IPS-15b (cell line): ENCODE results near the gene ANKMY2.
"Not testable (repeated sequence)": the region's sequence is repeated elsewhere in the genome, so short reads cannot be mapped to it uniquely, and the experiment has no call there.

ENCODE experiments used
- H3K27me3 ChIP-seq: one replicate; pipeline ENCODE4 v1.6.1; 2013; ENCODE audit warnings: low read length; ENCODE audit not compliant: control insufficient read depth, insufficient read depth
- H3K36me3 ChIP-seq: one replicate; pipeline ENCODE4 v1.6.1; 2013; ENCODE audit warnings: low read length; ENCODE audit not compliant: control insufficient read depth, insufficient read depth
- H3K4me1 ChIP-seq: one replicate; pipeline ENCODE4 v1.6.1; 2013; ENCODE audit warnings: mild to moderate bottlenecking, low read length; ENCODE audit not compliant: control insufficient read depth, insufficient read depth
- H3K4me3 ChIP-seq: one replicate; pipeline ENCODE4 v1.5.1; 2013; ENCODE audit warnings: low read depth, low read length
- H3K9ac ChIP-seq: one replicate; pipeline ENCODE4 v1.6.1; 2013; ENCODE audit warnings: low read depth, mild to moderate bottlenecking, low read length
- H3K9me3 ChIP-seq: one replicate; pipeline ENCODE4 v1.6.1; 2013; ENCODE audit warnings: mild to moderate bottlenecking, low read length; ENCODE audit not compliant: control insufficient read depth, insufficient read depth

The ANKMY2 gene

DNA sequence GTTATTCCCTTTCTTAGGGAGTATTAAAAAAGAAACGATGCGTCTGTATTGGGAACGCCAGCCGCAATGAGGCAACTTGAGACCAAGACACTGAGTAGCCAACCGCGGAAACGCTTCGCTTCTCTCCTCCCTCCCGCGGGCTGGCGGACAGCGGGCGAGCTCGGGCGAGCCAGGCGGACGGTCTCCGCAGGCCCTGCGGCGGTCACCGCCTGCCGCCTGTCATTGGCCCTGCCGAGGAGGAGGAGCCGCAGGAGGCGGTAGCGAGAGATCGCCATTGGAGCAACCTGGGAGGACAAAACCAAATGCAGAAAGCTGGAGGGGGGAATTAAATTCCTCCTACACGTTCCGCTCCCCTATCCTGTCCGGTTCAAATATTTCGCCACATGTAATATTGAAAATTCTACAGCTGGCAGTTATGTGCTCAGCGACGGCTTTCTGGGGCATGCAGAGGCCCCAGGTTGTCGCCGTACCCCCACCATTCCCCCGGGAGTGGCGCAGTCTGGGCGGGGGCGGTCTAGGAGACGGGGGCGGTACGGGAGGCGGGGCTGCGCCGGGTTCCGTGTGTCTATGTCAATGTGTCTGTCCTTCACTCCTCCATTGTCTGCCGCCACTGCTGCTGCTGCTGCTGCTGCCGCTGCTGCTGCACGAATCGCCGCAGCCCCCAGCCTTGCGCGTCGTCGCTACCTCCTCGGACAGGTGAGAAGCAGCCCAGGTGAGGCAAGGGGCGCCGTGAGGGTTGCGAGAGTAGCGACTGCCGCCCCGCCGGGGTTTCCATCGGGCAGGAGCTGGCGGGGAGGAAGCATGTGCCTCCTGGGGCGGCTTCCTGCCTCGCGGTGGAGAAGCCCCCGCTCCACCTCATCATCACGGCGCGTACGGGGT lies at the start of gene ANKMY2, which contains the start of gene BZW2:
Gene ANKMY2 (minus strand): TSS at position 162 of the 879 bp plus-strand sequence. CDS start 181 bp downstream, outside the sequence.
Gene BZW2 (plus strand): TSS at position 589 of the 879 bp plus-strand sequence. CDS start 19,263 bp downstream, outside the sequence.
- H3K36me3 ChIP-seq: no peaks in the 10 kb centered on the region
- peaks cover 7% of the 10 kb centered on the region for H3K27me3 ChIP-seq
- H3K9me3 ChIP-seq: no peaks in the 10 kb centered on the region
- H3K9ac ChIP-seq: peak within 1 kb of the TSS; percentile 97
- peaks cover 19% of the 10 kb centered on the region for H3K4me1 ChIP-seq
- H3K4me3 ChIP-seq: peak within 1 kb of the TSS; percentile 89

GRCh38 chr7:16694806-16695205 lies 49.3 kb upstream of the ANKMY2 start:
- Histone ChIP-seq H3K4me3 (no peak overlapping the region), H3K4me1 (no peaks in the 10 kb centered on the region), H3K9me3 (no peaks in the 10 kb centered on the region), H3K27me3 (no peaks in the 10 kb centered on the region), H3K9ac (no peak overlapping the region), H3K36me3 (peaks cover 14% of the 10 kb centered on the region)

DNA sequence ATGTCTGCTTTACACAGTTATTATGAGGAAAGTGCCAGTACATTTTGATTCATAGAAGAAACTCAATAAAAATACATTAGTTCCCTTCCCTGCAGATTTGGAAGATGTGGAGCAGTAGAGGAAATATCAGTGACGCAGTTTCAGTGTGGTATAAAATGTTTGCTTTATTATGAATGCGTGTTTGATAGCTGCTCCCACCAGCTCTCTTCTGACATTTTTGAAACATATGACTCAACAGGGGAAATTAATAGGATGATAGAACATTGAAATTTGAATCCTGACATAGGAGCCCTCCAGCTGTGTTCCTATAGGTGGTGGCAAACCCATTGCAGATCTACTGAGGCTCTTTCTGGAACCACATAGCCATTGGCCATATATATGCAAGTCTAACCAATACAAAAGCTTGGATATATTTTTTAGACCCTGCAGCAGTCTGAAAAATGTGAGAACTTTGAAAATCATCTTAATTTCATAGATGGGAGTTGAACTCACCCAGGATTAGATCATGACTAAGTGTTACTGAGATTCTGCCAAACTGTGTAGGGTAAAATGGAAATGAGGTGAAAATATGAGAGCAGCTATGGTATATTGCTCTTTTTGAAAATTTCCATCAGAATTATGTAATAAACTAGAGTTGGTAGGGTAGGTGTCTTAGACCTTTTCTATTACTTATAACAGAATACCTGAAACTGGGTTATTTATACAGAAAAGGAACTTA lies 48.2 kb upstream of the ANKMY2 start:
- Histone ChIP-seq H3K27me3 (no peaks in the 10 kb centered on the region), H3K36me3 (peaks cover 14% of the 10 kb centered on the region), H3K4me3 (no peak overlapping the region), H3K9me3 (no peaks in the 10 kb centered on the region), H3K4me1 (no peaks in the 10 kb centered on the region), H3K9ac (no peak overlapping the region)

GRCh38 chr7:16691241-16691640 lies 45.7 kb upstream of the ANKMY2 start:
- no peaks in the 10 kb centered on the region for H3K27me3 ChIP-seq
- H3K9me3 ChIP-seq: no peaks in the 10 kb centered on the region
- H3K9ac ChIP-seq: no peak overlapping the region
- H3K36me3 ChIP-seq: no peaks in the 10 kb centered on the region
- no peak overlapping the region for H3K4me3 ChIP-seq
- no peaks in the 10 kb centered on the region for H3K4me1 ChIP-seq

GRCh38 chr7:16688249-16688648 lies 42.7 kb upstream of the ANKMY2 start:
- Histone ChIP-seq H3K4me1 (no peaks in the 10 kb centered on the region), H3K9ac (no peak overlapping the region), H3K36me3 (no peaks in the 10 kb centered on the region), H3K9me3 (no peaks in the 10 kb centered on the region), H3K27me3 (no peaks in the 10 kb centered on the region), H3K4me3 (no peak overlapping the region)

GRCh38 chr7:16685535-16685934 lies 40.0 kb upstream of the ANKMY2 start:
- H3K36me3 ChIP-seq: peaks cover 2% of the 10 kb centered on the region
- H3K4me1 ChIP-seq: no peaks in the 10 kb centered on the region
- H3K9ac ChIP-seq: no peak overlapping the region
- no peaks in the 10 kb centered on the region for H3K27me3 ChIP-seq
- no peaks in the 10 kb centered on the region for H3K9me3 ChIP-seq
- H3K4me3 ChIP-seq: no peak overlapping the region

DNA sequence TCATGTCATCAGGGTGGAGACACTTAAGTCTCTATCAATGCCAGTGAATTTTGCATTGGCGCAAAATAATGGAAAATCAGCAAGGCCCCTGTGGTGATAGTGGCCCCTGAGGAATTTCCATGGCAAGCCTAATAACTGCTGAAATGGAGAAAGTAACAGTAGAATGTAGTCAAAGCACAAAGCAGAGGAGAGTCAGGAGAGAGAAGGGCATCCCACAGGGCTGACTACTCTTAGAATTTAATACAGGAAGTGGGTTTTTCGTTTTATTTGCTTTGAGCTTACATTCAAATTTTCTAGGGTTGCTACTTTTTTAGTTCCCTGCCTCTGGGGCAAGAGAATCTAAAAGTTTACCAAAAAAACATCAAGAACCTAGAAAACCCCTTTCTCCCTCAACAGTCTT lies 39.4 kb upstream of the ANKMY2 start:
- Histone ChIP-seq H3K27me3 (no peaks in the 10 kb centered on the region), H3K9ac (no peak overlapping the region), H3K4me3 (no peak overlapping the region), H3K36me3 (peaks cover 2% of the 10 kb centered on the region), H3K9me3 (no peaks in the 10 kb centered on the region), H3K4me1 (no peaks in the 10 kb centered on the region)

DNA sequence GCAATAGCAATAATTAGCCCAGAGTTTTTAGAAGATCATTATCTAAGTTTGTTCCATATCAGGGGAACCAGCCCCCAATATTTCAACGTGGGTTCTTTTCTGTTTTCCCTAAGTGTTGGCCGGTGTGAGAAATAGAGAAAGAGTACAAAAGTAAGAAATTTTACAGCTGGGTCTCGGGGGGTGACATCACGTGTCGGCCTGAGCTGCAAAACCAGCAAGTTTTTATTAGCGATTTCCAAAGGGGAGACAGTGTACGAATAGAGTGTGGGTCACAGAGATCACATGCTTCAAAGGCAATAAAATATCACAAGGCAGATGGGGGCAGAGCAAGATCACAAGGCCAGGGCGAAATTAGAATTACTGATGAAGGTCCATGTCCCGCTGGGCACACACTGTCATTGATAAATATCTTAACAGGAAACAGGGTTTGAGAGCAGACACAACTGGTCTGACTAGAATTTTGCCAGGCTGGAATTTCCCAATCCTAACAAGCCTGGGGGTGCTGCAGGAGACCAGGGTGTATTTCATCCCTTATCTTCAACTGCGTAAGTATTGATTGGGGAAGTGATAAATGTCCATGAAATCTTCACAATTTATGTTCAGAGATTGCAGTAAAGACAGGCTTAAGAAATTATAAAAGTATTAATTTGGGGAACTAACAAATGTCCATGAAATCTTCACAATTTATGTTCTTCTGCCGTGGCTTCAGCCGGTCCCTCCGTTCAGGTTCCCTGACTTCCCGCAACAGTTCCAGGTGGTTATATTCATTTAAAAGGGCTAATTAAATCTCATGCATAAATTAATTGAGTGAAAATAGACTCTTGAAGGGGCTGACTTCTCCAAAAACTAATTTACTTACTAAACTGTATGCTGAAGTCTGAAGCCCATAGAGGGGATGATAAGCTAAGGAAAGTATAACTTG lies 33.4 kb upstream of the ANKMY2 start:
- H3K36me3 ChIP-seq, H3K9ac ChIP-seq, H3K4me1 ChIP-seq, H3K9me3 ChIP-seq, H3K27me3 ChIP-seq, H3K4me3 ChIP-seq: not testable (repeated sequence)

GRCh38 chr7:16677978-16678494 lies 32.5 kb upstream of the ANKMY2 start:
- H3K4me3 ChIP-seq: no peak overlapping the region
- no peaks in the 10 kb centered on the region for H3K9me3 ChIP-seq
- H3K36me3 ChIP-seq: peaks cover 2% of the 10 kb centered on the region
- no peak overlapping the region for H3K9ac ChIP-seq
- no peaks in the 10 kb centered on the region for H3K4me1 ChIP-seq
- H3K27me3 ChIP-seq: no peaks in the 10 kb centered on the region

DNA sequence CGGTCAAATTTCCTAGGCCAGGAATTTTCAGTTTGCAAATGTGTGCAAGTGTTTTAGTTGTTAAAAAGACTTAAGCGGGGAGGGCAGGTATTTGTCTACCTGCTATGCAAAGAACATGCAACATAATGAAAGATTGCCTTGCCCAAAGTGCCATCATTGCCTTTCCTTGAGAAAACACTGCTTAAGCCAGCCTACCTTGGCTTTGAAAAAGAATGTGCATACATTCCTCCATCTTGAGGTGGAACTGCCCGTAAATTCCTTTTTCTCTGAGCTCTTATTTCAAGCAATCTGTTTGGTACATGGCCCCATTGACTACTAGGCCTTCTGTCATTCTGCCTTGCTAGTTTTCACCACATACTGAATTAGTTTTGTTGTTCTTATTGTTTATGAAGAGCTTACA lies 29.7 kb upstream of the ANKMY2 start:
- H3K36me3 ChIP-seq: no peaks in the 10 kb centered on the region
- no peak overlapping the region for H3K4me3 ChIP-seq
- H3K9ac ChIP-seq: no peak overlapping the region
- H3K9me3 ChIP-seq: no peaks in the 10 kb centered on the region
- H3K27me3 ChIP-seq: no peaks in the 10 kb centered on the region
- peaks cover 7% of the 10 kb centered on the region for H3K4me1 ChIP-seq

DNA sequence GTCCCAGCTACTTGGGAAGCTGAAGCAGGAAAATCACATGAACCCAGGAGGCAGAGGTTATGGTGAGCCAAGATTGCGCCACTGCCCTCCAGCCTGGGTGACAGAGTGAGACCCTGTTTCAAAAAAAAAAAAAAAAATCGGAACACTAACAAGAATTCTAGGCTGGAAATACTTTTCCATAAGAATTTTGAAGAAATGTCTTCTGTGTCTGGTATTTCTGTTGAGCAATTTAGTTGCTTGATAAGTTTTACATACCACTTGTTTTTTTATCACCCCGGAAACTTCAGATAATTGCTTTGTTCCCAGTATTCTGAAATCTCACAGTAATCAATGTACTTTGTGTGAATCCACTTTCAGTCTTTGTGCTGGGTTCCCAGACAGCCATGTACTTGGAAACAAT lies 26.3 kb upstream of the ANKMY2 start:
- Histone ChIP-seq H3K9ac (no peak overlapping the region), H3K4me1 (peaks cover 11% of the 10 kb centered on the region), H3K36me3 (no peaks in the 10 kb centered on the region), H3K9me3 (no peaks in the 10 kb centered on the region), H3K27me3 (no peaks in the 10 kb centered on the region), H3K4me3 (no peak overlapping the region)
